Memory B cell (primary cell): ENCODE measurements around the gene LRP2.

Experiments used
- ATAC-seq: fragments of 150-1000 bp; cut with Tn5 transposase; 2 replicates; pipeline ENCODE4 v1.10.0; 2021; ENCODE audit warnings: low read depth, mild to moderate bottlenecking, moderate library complexity
- DNase-seq, 2 donors: peaks; one replicate each; pipeline ENCODE4 v3.0.0; 2022; ENCODE audit warnings: low spot score in 2 of 2
- H3K27ac Mint-ChIP-seq: one replicate; pipeline ENCODE4 v1.8.0; 2022; ENCODE audit warnings: mild to moderate bottlenecking, moderate library complexity, mixed read lengths
- H3K27me3 Mint-ChIP-seq: one replicate; pipeline ENCODE4 v1.8.0; 2022; ENCODE audit warnings: mixed read lengths
- H3K36me3 Mint-ChIP-seq: one replicate; pipeline ENCODE4 v1.8.0; 2022; ENCODE audit warnings: mild to moderate bottlenecking, mixed read lengths
- H3K4me1 Mint-ChIP-seq: one replicate; pipeline ENCODE4 v1.8.0; 2022; ENCODE audit warnings: mixed read lengths
- H3K4me3 Mint-ChIP-seq: one replicate; pipeline ENCODE4 v1.8.0; 2022; ENCODE audit warnings: mild to moderate bottlenecking, moderate library complexity, mixed read lengths
- H3K9me3 Mint-ChIP-seq: one replicate; pipeline ENCODE4 v1.8.0; 2022; ENCODE audit warnings: mixed read lengths

LRP2 gene

GRCh38 chr2:169114056-169114455, 248.3 kb downstream of the LRP2 start:
- DNase-seq: no peak
- H3K27ac Mint-ChIP-seq: no peak overlapping the region
- H3K27me3 Mint-ChIP-seq: peaks cover 4% of the 10 kb centered on the region
- no peaks in the 10 kb centered on the region for H3K9me3 Mint-ChIP-seq
- no peaks in the 10 kb centered on the region for H3K36me3 Mint-ChIP-seq
- ATAC-seq: no peak
- no peaks in the 10 kb centered on the region for H3K4me1 Mint-ChIP-seq
- H3K4me3 Mint-ChIP-seq: no peak overlapping the region

- ATAC-seq (no peak), DNase-seq (no peak)
- Mint-ChIP-seq H3K27ac (no peak overlapping the region), H3K36me3 (no peaks in the 10 kb centered on the region), H3K4me3 (no peak overlapping the region), H3K27me3 (peaks cover 4% of the 10 kb centered on the region), H3K4me1 (peaks cover 5% of the 10 kb centered on the region), H3K9me3 (no peaks in the 10 kb centered on the region)
These were observed 249.5 kb downstream of the LRP2 start for GRCh38 chr2:169112841-169113240.

GRCh38 chr2:169110916-169111315, 251.4 kb downstream of the LRP2 start:
- H3K9me3 Mint-ChIP-seq: no peaks in the 10 kb centered on the region
- DNase-seq: no peak
- H3K36me3 Mint-ChIP-seq: no peaks in the 10 kb centered on the region
- no peak overlapping the region for H3K4me3 Mint-ChIP-seq
- H3K27ac Mint-ChIP-seq: no peak overlapping the region
- H3K4me1 Mint-ChIP-seq: peaks cover 10% of the 10 kb centered on the region
- no peak for ATAC-seq
- H3K27me3 Mint-ChIP-seq: no peaks in the 10 kb centered on the region

GRCh38 chr2:169110419-169110818, 251.9 kb downstream of the LRP2 start:
- H3K4me3 Mint-ChIP-seq: no peak overlapping the region
- H3K4me1 Mint-ChIP-seq: peaks cover 10% of the 10 kb centered on the region
- H3K9me3 Mint-ChIP-seq: no peaks in the 10 kb centered on the region
- no peak for ATAC-seq
- H3K36me3 Mint-ChIP-seq: no peaks in the 10 kb centered on the region
- H3K27ac Mint-ChIP-seq: no peak overlapping the region
- DNase-seq: no peak
- H3K27me3 Mint-ChIP-seq: no peaks in the 10 kb centered on the region

- DNase-seq: peak; percentile 23 to 26
- Mint-ChIP-seq H3K27me3 (no peaks in the 10 kb centered on the region), H3K9me3 (no peaks in the 10 kb centered on the region), H3K36me3 (no peaks in the 10 kb centered on the region), H3K27ac (no peak overlapping the region), H3K4me3 (no peak overlapping the region), H3K4me1 (peaks cover 10% of the 10 kb centered on the region)
- ATAC-seq: peak; percentile 47
These were observed 252.6 kb downstream of the LRP2 start for GRCh38 chr2:169109502-169110409.

GRCh38 chr2:169108099-169108884, 254.0 kb downstream of the LRP2 start:
- Mint-ChIP-seq H3K4me3 (no peak overlapping the region), H3K27ac (no peak overlapping the region), H3K36me3 (no peaks in the 10 kb centered on the region), H3K27me3 (peaks cover 3% of the 10 kb centered on the region), H3K4me1 (peaks cover 10% of the 10 kb centered on the region), H3K9me3 (no peaks in the 10 kb centered on the region)
- ATAC-seq (no peak), DNase-seq (no peak)

GRCh38 chr2:169107645-169108044, 254.7 kb downstream of the LRP2 start:
- no peak overlapping the region for H3K4me3 Mint-ChIP-seq
- DNase-seq (no peak), ATAC-seq (peak; percentile 88)
- peaks cover 3% of the 10 kb centered on the region for H3K27me3 Mint-ChIP-seq
- peaks cover 10% of the 10 kb centered on the region for H3K4me1 Mint-ChIP-seq
- H3K9me3 Mint-ChIP-seq: no peaks in the 10 kb centered on the region
- H3K36me3 Mint-ChIP-seq: no peaks in the 10 kb centered on the region
- H3K27ac Mint-ChIP-seq: no peak overlapping the region

GRCh38 chr2:169106563-169107545, 255.5 kb downstream of the LRP2 start:
- no peak for ATAC-seq
- Mint-ChIP-seq H3K9me3 (no peaks in the 10 kb centered on the region), H3K4me3 (no peak overlapping the region), H3K27ac (no peak overlapping the region), H3K4me1 (peaks cover 10% of the 10 kb centered on the region), H3K36me3 (no peaks in the 10 kb centered on the region), H3K27me3 (peaks cover 3% of the 10 kb centered on the region)
- DNase-seq: no peak

- peaks cover 3% of the 10 kb centered on the region for H3K27me3 Mint-ChIP-seq
- DNase-seq: no peak
- no peaks in the 10 kb centered on the region for H3K9me3 Mint-ChIP-seq
- no peaks in the 10 kb centered on the region for H3K36me3 Mint-ChIP-seq
- H3K4me3 Mint-ChIP-seq: no peak overlapping the region
- H3K4me1 Mint-ChIP-seq: peaks cover 10% of the 10 kb centered on the region
- ATAC-seq: no peak
- no peak overlapping the region for H3K27ac Mint-ChIP-seq
These were observed 256.2 kb downstream of the LRP2 start for GRCh38 chr2:169106134-169106533.

- DNase-seq (no peak), ATAC-seq (no peak)
- H3K9me3 Mint-ChIP-seq: no peaks in the 10 kb centered on the region
- H3K27me3 Mint-ChIP-seq: peaks cover 3% of the 10 kb centered on the region
- no peak overlapping the region for H3K4me3 Mint-ChIP-seq
- H3K4me1 Mint-ChIP-seq: peaks cover 10% of the 10 kb centered on the region
- no peak overlapping the region for H3K27ac Mint-ChIP-seq
- no peaks in the 10 kb centered on the region for H3K36me3 Mint-ChIP-seq
These were observed 256.9 kb downstream of the LRP2 start for GRCh38 chr2:169105476-169105875.

GRCh38 chr2:169104848-169105247, 257.5 kb downstream of the LRP2 start:
- Mint-ChIP-seq H3K36me3 (no peaks in the 10 kb centered on the region), H3K27me3 (peaks cover 3% of the 10 kb centered on the region), H3K4me3 (no peak overlapping the region), H3K4me1 (peaks cover 12% of the 10 kb centered on the region), H3K9me3 (no peaks in the 10 kb centered on the region), H3K27ac (no peak overlapping the region)
- DNase-seq: no peak
- no peak for ATAC-seq

- peaks cover 2% of the 10 kb centered on the region for H3K9me3 Mint-ChIP-seq
- no peaks in the 10 kb centered on the region for H3K36me3 Mint-ChIP-seq
- H3K27me3 Mint-ChIP-seq: peaks cover 2% of the 10 kb centered on the region
- peaks cover 2% of the 10 kb centered on the region for H3K4me1 Mint-ChIP-seq
- no peak overlapping the region for H3K4me3 Mint-ChIP-seq
- ATAC-seq: no peak
- no peak overlapping the region for H3K27ac Mint-ChIP-seq
- DNase-seq: no peak
These were observed 266.7 kb downstream of the LRP2 start for GRCh38 chr2:169095621-169096105.

- Mint-ChIP-seq H3K36me3 (no peaks in the 10 kb centered on the region), H3K27me3 (peaks cover 2% of the 10 kb centered on the region), H3K4me3 (no peak overlapping the region), H3K4me1 (no peaks in the 10 kb centered on the region), H3K9me3 (peaks cover 2% of the 10 kb centered on the region), H3K27ac (no peak overlapping the region)
- DNase-seq: no peak
- no peak for ATAC-seq
These were observed 267.7 kb downstream of the LRP2 start for GRCh38 chr2:169094676-169095075.
